ENCODE results near the gene COX19.

Gene COX19

DNA sequence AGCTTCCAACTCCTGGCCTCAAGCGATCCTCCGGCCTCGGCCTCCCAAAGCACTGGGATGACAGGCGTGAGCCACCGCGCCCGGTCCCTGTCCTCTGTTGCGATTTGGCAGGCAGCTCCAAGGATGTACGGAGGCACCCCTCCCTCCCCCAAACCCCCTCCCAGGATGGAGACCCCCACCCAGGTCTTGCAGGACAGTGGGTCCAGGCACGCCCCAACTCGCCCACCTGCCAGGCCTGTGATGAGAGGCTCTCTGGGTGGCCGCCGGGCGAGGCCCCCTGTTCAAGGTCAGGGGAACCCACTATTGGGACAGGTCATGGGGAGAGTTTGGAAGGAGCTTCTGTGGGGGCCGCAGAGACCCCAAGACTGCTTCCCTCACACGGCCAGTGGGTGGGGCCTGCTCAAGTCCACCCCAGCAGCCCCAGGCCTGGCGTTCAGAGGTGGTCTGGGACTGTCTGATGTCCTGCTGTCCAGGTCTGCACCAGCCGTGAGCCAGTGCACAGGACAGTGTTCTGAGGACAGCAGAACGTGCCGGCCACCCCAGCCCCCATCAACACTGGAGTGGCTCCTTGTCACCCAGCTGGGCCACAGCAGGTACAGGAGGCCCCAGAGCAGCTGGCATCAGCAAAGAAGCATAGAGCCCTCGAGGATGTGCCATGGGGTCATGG, 23.3 kb downstream of the COX19 start:
- ChIA-PET POLR2A (interaction anchor here (1.2 kb wide), 1 partner anchor 23 kb away, joined by 3 read pairs; the partner anchor contains the start of gene COX19), CTCF (no interaction called here)
- DNase-seq (ENCODE audit: extremely low spot score), result no peak
- TF ChIP-seq ZNF384 (IDR thresholded peaks at IDR 0.05) (no peak), FOXA1 (IDR thresholded peaks at IDR 0.05) (no peak), ELF4 (IDR thresholded peaks at IDR 0.05) (no peak), SP1 (IDR thresholded peaks at IDR 0.05) (no peak), FOXM1 (IDR thresholded peaks at IDR 0.05; ENCODE audit: borderline replicate concordance) (no peak), FOXK2 (IDR thresholded peaks at IDR 0.05) (no peak), ARNT (IDR thresholded peaks at IDR 0.05) (no peak), HDGF (IDR thresholded peaks at IDR 0.05; ENCODE audit: borderline replicate concordance) (no peak), SUZ12 (IDR thresholded peaks at IDR 0.05) (no peak), TARDBP (IDR thresholded peaks at IDR 0.05) (no peak), LEF1 (IDR thresholded peaks at IDR 0.05; ENCODE audit: borderline replicate concordance) (no peak), BHLHE40 (IDR thresholded peaks at IDR 0.05; ENCODE audit: borderline replicate concordance) (no peak), CTBP1 (IDR thresholded peaks at IDR 0.05; ENCODE audit: borderline replicate concordance) (no peak), NFRKB (IDR thresholded peaks at IDR 0.05) (no peak), L3MBTL2 (conservative IDR thresholded peaks at IDR 0.05) (no peak)
- TF ChIP-seq, protein P1, sequence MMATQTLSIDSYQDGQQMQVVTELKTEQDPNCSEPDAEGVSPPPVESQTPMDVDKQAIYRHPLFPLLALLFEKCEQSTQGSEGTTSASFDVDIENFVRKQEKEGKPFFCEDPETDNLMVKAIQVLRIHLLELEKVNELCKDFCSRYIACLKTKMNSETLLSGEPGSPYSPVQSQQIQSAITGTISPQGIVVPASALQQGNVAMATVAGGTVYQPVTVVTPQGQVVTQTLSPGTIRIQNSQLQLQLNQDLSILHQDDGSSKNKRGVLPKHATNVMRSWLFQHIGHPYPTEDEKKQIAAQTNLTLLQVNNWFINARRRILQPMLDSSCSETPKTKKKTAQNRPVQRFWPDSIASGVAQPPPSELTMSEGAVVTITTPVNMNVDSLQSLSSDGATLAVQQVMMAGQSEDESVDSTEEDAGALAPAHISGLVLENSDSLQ (IDR thresholded peaks at IDR 0.05), result no peak

DNA sequence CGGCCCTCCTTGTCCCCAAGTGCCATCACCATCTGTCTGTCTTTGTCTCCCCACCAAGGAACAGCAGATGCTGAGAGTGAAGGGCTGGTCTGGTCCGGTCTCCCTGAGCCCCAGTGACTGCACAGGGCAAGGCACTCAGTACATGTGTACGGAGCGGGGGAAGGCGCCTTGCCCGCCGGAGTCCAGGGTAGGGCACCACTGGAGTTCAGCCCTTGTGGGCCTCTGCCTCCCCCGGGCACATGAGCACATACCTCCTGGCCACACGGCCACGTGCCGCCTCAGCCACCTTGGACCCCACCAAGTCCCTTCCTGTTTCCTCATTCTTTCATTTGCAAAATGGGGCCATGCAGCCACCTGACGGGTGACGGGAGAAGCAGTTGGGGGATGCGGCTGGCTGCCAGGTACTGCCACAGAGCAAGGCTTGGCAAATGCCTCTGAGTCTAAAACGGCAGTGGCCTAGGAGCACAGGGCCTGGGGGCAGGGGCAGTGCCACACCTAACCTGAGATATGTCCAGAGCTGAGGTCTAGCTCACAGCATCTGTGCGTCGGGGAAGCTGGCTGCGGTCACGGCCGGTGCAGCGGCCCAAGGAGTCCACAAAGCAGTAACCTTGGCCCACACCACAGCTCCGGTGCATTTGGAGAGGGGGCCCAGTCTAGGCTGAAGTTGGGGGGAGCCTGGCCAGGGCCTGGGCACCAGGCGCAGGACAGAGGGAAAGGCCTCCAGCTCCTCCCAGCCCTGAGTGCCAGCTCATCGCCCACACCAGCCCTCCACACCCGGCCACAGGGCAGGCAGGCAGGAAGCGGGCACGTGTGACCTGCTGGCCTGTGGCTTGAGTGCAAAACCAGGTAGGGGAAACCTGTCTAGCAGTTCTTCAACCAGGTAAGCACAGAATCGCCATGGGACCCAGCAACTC, 26.1 kb downstream of the COX19 start:
- POLR2A ChIA-PET, result no interaction called here
- CTCF ChIA-PET, result no interaction called here
- no peak for DNase-seq (ENCODE audit: extremely low spot score)
- no peak for TF ChIP-seq HDGF (IDR thresholded peaks at IDR 0.05; ENCODE audit: borderline replicate concordance)
- TF ChIP-seq NFRKB (IDR thresholded peaks at IDR 0.05), result no peak
- TF ChIP-seq BHLHE40 (IDR thresholded peaks at IDR 0.05; ENCODE audit: borderline replicate concordance), result no peak
- no peak for TF ChIP-seq ARNT (IDR thresholded peaks at IDR 0.05)
- no peak for TF ChIP-seq FOXA1 (IDR thresholded peaks at IDR 0.05)
- TF ChIP-seq ELF4 (IDR thresholded peaks at IDR 0.05), result no peak
- TF ChIP-seq SUZ12 (IDR thresholded peaks at IDR 0.05), result no peak
- TF ChIP-seq, protein P1 (IDR thresholded peaks at IDR 0.05), result no peak
- no peak for TF ChIP-seq ZNF384 (IDR thresholded peaks at IDR 0.05)
- TF ChIP-seq L3MBTL2 (conservative IDR thresholded peaks at IDR 0.05), result no peak
- TF ChIP-seq LEF1 (IDR thresholded peaks at IDR 0.05; ENCODE audit: borderline replicate concordance), result no peak
- no peak for TF ChIP-seq TARDBP (IDR thresholded peaks at IDR 0.05)
- no peak for TF ChIP-seq SP1 (IDR thresholded peaks at IDR 0.05)
- no peak for TF ChIP-seq CTBP1 (IDR thresholded peaks at IDR 0.05; ENCODE audit: borderline replicate concordance)

GRCh38 chr7:947391-948210, 27.7 kb downstream of the COX19 start:
- CTCF ChIA-PET, result no interaction called here

GRCh38 chr7:946256-946996, 28.9 kb downstream of the COX19 start:
- CTCF ChIA-PET, result no interaction called here

More at GRCh38 chr7:947391-948210, 27.7 kb downstream of the COX19 start:
- TF ChIP-seq BHLHE40 (IDR thresholded peaks at IDR 0.05; ENCODE audit: borderline replicate concordance), result no peak
- TF ChIP-seq FOXM1 (IDR thresholded peaks at IDR 0.05; ENCODE audit: borderline replicate concordance), result no peak
- no peak for TF ChIP-seq SP1 (IDR thresholded peaks at IDR 0.05)
- no peak for TF ChIP-seq LEF1 (IDR thresholded peaks at IDR 0.05; ENCODE audit: borderline replicate concordance)
- no peak for TF ChIP-seq HDGF (IDR thresholded peaks at IDR 0.05; ENCODE audit: borderline replicate concordance)
- TF ChIP-seq SUZ12 (IDR thresholded peaks at IDR 0.05), result no peak
- no peak for TF ChIP-seq ZNF384 (IDR thresholded peaks at IDR 0.05)
- TF ChIP-seq FOXA1 (IDR thresholded peaks at IDR 0.05), result no peak
- no peak for TF ChIP-seq CTBP1 (IDR thresholded peaks at IDR 0.05; ENCODE audit: borderline replicate concordance)
- no peak for TF ChIP-seq TARDBP (IDR thresholded peaks at IDR 0.05)
- TF ChIP-seq, protein P1 (IDR thresholded peaks at IDR 0.05), result no peak
- TF ChIP-seq L3MBTL2 (conservative IDR thresholded peaks at IDR 0.05), result no peak
- no peak for TF ChIP-seq FOXK2 (IDR thresholded peaks at IDR 0.05)
- no peak for TF ChIP-seq ELF4 (IDR thresholded peaks at IDR 0.05)
- TF ChIP-seq NFRKB (IDR thresholded peaks at IDR 0.05), result no peak
- TF ChIP-seq ARNT (IDR thresholded peaks at IDR 0.05), result no peak
- no peak for DNase-seq (ENCODE audit: extremely low spot score)
- POLR2A ChIA-PET, result no interaction called here

More at GRCh38 chr7:946256-946996, 28.9 kb downstream of the COX19 start:
- POLR2A ChIA-PET, result no interaction called here
- DNase-seq (ENCODE audit: extremely low spot score), result no peak
- TF ChIP-seq FOXM1 (IDR thresholded peaks at IDR 0.05; ENCODE audit: borderline replicate concordance), result no peak

Data from HEK293T (cell line).